CD14-positive monocyte (primary cell): ENCODE data around the gene VWA3A. TPM values are rescaled to one million over a fixed set of nuclear protein-coding genes. Genes with fewer than 3 reads are reported as not detected.

Source experiments
- DNase-seq, 3 donors: peaks; one replicate each; pipeline ENCODE4 v3.0.0-alpha.2; 2011 to 2022
- H2AFZ ChIP-seq: 2 replicates; pipeline ENCODE4 v1.6.0; 2012; ENCODE audit warnings: mild to moderate bottlenecking, low read depth, low read length, inconsistent platforms; ENCODE audit not compliant: insufficient read depth, poor library complexity, severe bottlenecking
- H3K27ac ChIP-seq, 2 donors: 1 replicate in 1 of 2; 2 replicates in 1 of 2; pipeline ENCODE4 v1.5.1; 2012 to 2013; ENCODE audit warnings: low read length in 2 of 2, control low read depth in 1 of 2, inconsistent platforms in 1 of 2, low read depth in 1 of 2, mild to moderate bottlenecking in 1 of 2
- H3K27me3 ChIP-seq, 2 donors: one replicate each; pipeline versions ENCODE4 v1.6.0 to v1.6.1; 2011 to 2013; ENCODE audit warnings: low read length in 2 of 2; ENCODE audit not compliant: control insufficient read depth in 2 of 2, insufficient read depth in 2 of 2
- H3K36me3 ChIP-seq, 2 donors: replicated peaks in 1 of 2; 1 replicate in 1 of 2; 2 replicates in 1 of 2; pipeline versions ENCODE4 v1.5.1 to v1.6.1; 2012 to 2013; ENCODE audit warnings: low read length in 2 of 2, control low read depth in 1 of 2, inconsistent platforms in 1 of 2, mild to moderate bottlenecking in 1 of 2; ENCODE audit not compliant: insufficient read depth in 2 of 2, control insufficient read depth in 1 of 2
- H3K4me1 ChIP-seq, 2 donors: 1 replicate in 1 of 2; 2 replicates in 1 of 2; pipeline versions ENCODE4 v1.5.1 to v1.6.1; 2012 to 2013; ENCODE audit warnings: low read length in 2 of 2, control low read depth in 1 of 2, inconsistent platforms in 1 of 2, mild to moderate bottlenecking in 1 of 2, moderate library complexity in 1 of 2; ENCODE audit not compliant: insufficient read depth in 2 of 2, control insufficient read depth in 1 of 2
- H3K4me2 ChIP-seq: replicated peaks from 2 replicates; pipeline ENCODE3; 2012; ENCODE audit warnings: low read length, moderate library complexity, mild to moderate bottlenecking; ENCODE audit not compliant: poor library complexity, severe bottlenecking; ENCODE audit errors: extremely low read depth
- H3K4me3 ChIP-seq, 3 experiments: fragments of 200-600 bp in 1 of 3; sonication (generic) in 1 of 3; replicated peaks in 1 of 3; 1 replicate in 2 of 3; 2 replicates in 1 of 3; pipeline ENCODE4 v1.5.1; 2011 to 2013; ENCODE audit warnings: low read length in 3 of 3, mild to moderate bottlenecking in 3 of 3, control low read depth in 2 of 3, low read depth in 2 of 3, inconsistent platforms in 1 of 3, moderate library complexity in 1 of 3
- H3K79me2 ChIP-seq: 2 replicates; pipeline ENCODE4 v1.6.0; 2012; ENCODE audit warnings: mild to moderate bottlenecking, control low read depth, inconsistent platforms, low read length, moderate library complexity; ENCODE audit not compliant: insufficient read depth
- H3K9ac ChIP-seq: 2 replicates; pipeline ENCODE4 v1.6.0; 2017; ENCODE audit warnings: low read length, mild to moderate bottlenecking; ENCODE audit not compliant: insufficient read depth, poor library complexity, severe bottlenecking
- H3K9me3 ChIP-seq, 2 donors: replicated peaks in 1 of 2; 1 replicate in 1 of 2; 2 replicates in 1 of 2; pipeline versions ENCODE4 v1.5.1 to v1.6.1; 2012 to 2013; ENCODE audit warnings: low read length in 2 of 2, control low read depth in 1 of 2; ENCODE audit not compliant: control insufficient read depth in 1 of 2, insufficient read depth in 1 of 2
- H4K20me1 ChIP-seq: 2 replicates; pipeline ENCODE4 v1.6.0; 2012; ENCODE audit warnings: mild to moderate bottlenecking, low read length, control low read depth, moderate library complexity; ENCODE audit not compliant: insufficient read depth
- H3K27ac Mint-ChIP-seq, 7 donors: one replicate each; pipeline ENCODE4 v1.8.0; 2020; ENCODE audit warnings: mild to moderate bottlenecking in 7 of 7, mixed read lengths in 7 of 7, moderate library complexity in 6 of 7, inconsistent platforms in 2 of 7
- H3K27me3 Mint-ChIP-seq, 3 donors: one replicate each; pipeline ENCODE4 v1.8.0; 2021 to 2022; ENCODE audit warnings: low read depth in 3 of 3, mild to moderate bottlenecking in 3 of 3, mixed read lengths in 3 of 3, moderate library complexity in 3 of 3, inconsistent platforms in 1 of 3
- H3K36me3 Mint-ChIP-seq, 2 donors: one replicate each; pipeline ENCODE4 v1.8.0; 2020; ENCODE audit warnings: mixed read lengths in 2 of 2, inconsistent platforms in 1 of 2, mild to moderate bottlenecking in 1 of 2
- H3K4me1 Mint-ChIP-seq: one replicate; pipeline ENCODE4 v1.8.0; 2020; ENCODE audit warnings: mild to moderate bottlenecking, mixed read lengths
- H3K4me3 Mint-ChIP-seq, 2 donors: one replicate each; pipeline ENCODE4 v1.8.0; 2020; ENCODE audit warnings: mild to moderate bottlenecking in 2 of 2, mixed read lengths in 2 of 2, moderate library complexity in 1 of 2
- H3K9me3 Mint-ChIP-seq, 7 donors: one replicate each; pipeline ENCODE4 v1.8.0; 2020 to 2022; ENCODE audit warnings: mixed read lengths in 7 of 7, mild to moderate bottlenecking in 6 of 7, moderate library complexity in 6 of 7, inconsistent platforms in 2 of 7
- CTCF ChIP-seq: fragments of 200-600 bp; IDR thresholded peaks from one replicate; pipeline ENCODE4 v1.8.0; 2022; ENCODE audit warnings: antibody characterized with exemption, mild to moderate bottlenecking
- WGBS: methylation state at CpG from one replicate; pipeline ENCODE4 v1.1.5; 2013; ENCODE audit warnings: missing lambda C conversion rate; ENCODE audit not compliant: insufficient coverage; 5-methylcytosine and 5-hydroxymethylcytosine counted together
- intact Hi-C, 2 donors: fragments of 100-400 bp; cut with micrococcal nuclease; formaldehyde crosslinking; loops; one replicate each; pipeline versions ENCODE4 v1.15.0 to v1.15.1; 2023
- polyA plus RNA-seq, 3 donors: library from polyadenylated mRNA; depleted of rRNA in 1 of 3; unstranded in 2 of 3; stranded (reverse) in 1 of 3; fragments of 300-500 nt in 2 of 3; fragments of >200 nt in 1 of 3; fragmentation: Illumina TruSeq in 2 of 3; gene quantifications; 1 replicate in 2 of 3; 2 replicates in 1 of 3; pipeline ENCODE4 v1.2.3, GENCODE V29; 2012 to 2021

The VWA3A gene
- polyA plus RNA-seq, 3 donors, result 0.09 TPM; not detected in 2

- no peaks in the 10 kb centered on the region for H3K36me3 Mint-ChIP-seq
- H3K27ac Mint-ChIP-seq, result no peak overlapping the region
- H3K27ac ChIP-seq, result no peak overlapping the region
- no peaks in the 10 kb centered on the region for H3K36me3 ChIP-seq
- no peaks in the 10 kb centered on the region for H3K79me2 ChIP-seq
- H3K4me1 Mint-ChIP-seq, result peaks cover 11% of the 10 kb centered on the region
- no peak overlapping the region for H2AFZ ChIP-seq
- no peaks in the 10 kb centered on the region for H3K9me3 Mint-ChIP-seq
- no peak overlapping the region for H3K4me2 ChIP-seq
- intact Hi-C loops, result no loop called here
- no peak for TF ChIP-seq CTCF
- H3K4me3 ChIP-seq, result no peak overlapping the region
- peaks cover 0 to 8% of the 10 kb centered on the region in 2 donors for H3K4me1 ChIP-seq
- 100% methylated on average over 1 of the region's 3 CpGs for WGBS
- no peak for DNase-seq
- H3K9ac ChIP-seq, result no peak overlapping the region
- H3K4me3 Mint-ChIP-seq, result no peak overlapping the region
- no peaks in the 10 kb centered on the region for H3K9me3 ChIP-seq
- H4K20me1 ChIP-seq, result no peaks in the 10 kb centered on the region
- H3K27me3 ChIP-seq, result no peaks in the 10 kb centered on the region
- H3K27me3 Mint-ChIP-seq, result peaks cover 2 to 5% (median 2%) of the 10 kb centered on the region in 3 donors
Measured at GRCh38 chr16:22120440-22120839, 28.1 kb downstream of the VWA3A start.

DNA sequence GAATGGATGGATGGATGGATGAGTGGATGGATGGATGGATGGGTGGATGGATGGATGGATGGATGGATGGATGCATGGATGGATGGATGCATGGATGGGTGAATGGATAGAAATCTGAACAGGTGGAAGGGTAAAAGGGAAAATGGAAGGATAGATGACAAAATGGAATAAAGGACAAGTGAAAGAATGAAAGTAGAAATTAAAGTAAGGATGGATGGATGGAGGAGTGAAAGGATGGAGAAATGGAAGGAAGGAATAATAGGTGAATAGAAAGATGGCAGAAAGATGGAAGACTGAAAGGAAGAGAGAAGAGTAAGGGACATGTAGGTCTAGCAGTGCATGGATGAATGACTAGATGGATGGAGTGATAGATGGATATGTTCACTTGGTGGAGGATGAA lies 29.9 kb downstream of the VWA3A start:
- H2AFZ ChIP-seq, result no peak overlapping the region
- H3K4me1 ChIP-seq, result peaks cover 0 to 8% of the 10 kb centered on the region in 2 donors
- DNase-seq, result no peak
- no peak for TF ChIP-seq CTCF
- no peak overlapping the region for H3K9ac ChIP-seq
- H3K4me3 ChIP-seq, result no peak overlapping the region
- intact Hi-C loops, result no loop called here
- Mint-ChIP-seq H3K4me1 (peaks cover 11% of the 10 kb centered on the region), H3K27ac (no peak overlapping the region), H3K27me3 (peaks cover 4 to 7% (median 5%) of the 10 kb centered on the region in 3 donors), H3K9me3 (no peaks in the 10 kb centered on the region), H3K36me3 (no peaks in the 10 kb centered on the region), H3K4me3 (no peak overlapping the region)
- H3K79me2 ChIP-seq, result no peaks in the 10 kb centered on the region
- H4K20me1 ChIP-seq, result no peaks in the 10 kb centered on the region
- no peaks in the 10 kb centered on the region for H3K9me3 ChIP-seq
- no peaks in the 10 kb centered on the region for H3K27me3 ChIP-seq
- no peak overlapping the region for H3K27ac ChIP-seq
- no peak overlapping the region for H3K4me2 ChIP-seq
- no peaks in the 10 kb centered on the region for H3K36me3 ChIP-seq
